Peyer's patch (tissue), 4 donors: ENCODE measurements around the gene MTMR2.

Experiments used
- CTCF ChIP-seq, 6 experiments: fragments of 450-650 bp in 4 of 6; fragments of 200-600 bp in 2 of 6; sonication (generic) in 1 of 6; IDR thresholded peaks; one replicate each; pipeline ENCODE4 v1.5.1; 2017 to 2019; ENCODE audit warnings: antibody characterized with exemption in 6 of 6, mild to moderate bottlenecking in 3 of 6, moderate library complexity in 1 of 6
- POLR2A ChIP-seq, 2 donors: fragments of 450-650 bp; IDR thresholded peaks; one replicate each; pipeline ENCODE4 v1.5.1; 2017; ENCODE audit warnings: antibody characterized with exemption in 2 of 2, mild to moderate bottlenecking in 2 of 2, moderate library complexity in 2 of 2

GRCh38 chr11:95950905-95951304 lies 27.0 kb upstream of the MTMR2 start:
- no peak for TF ChIP-seq POLR2A (IDR thresholded peaks at IDR 0.05)
- no peak for TF ChIP-seq CTCF (IDR thresholded peaks at IDR 0.05)
